Activated naive CD4-positive, alpha-beta T cell (primary cell): Measurements from ENCODE around the gene PKD2.
"Not testable (repeated sequence)": the region's sequence is repeated elsewhere in the genome, so short reads cannot be mapped to it uniquely, and the experiment has no call there.

ENCODE experiments used
- DNase-seq, 4 experiments: peaks; one replicate each; lab custom pipeline; 2025; lab: John Stamatoyannopoulos, UW

The PKD2 gene

GRCh38 chr4:88115587-88115986, 108.2 kb downstream of the PKD2 start:
- no peak for DNase-seq

GRCh38 chr4:88119943-88120342, 112.5 kb downstream of the PKD2 start:
- no peak for DNase-seq

GRCh38 chr4:88122260-88122659, 114.8 kb downstream of the PKD2 start:
- DNase-seq: not testable (repeated sequence)
